ENCODE results near the gene JADE2.
"Not testable (repeated sequence)": the region's sequence is repeated elsewhere in the genome, so short reads cannot be mapped to it uniquely, and the experiment has no call there.

JADE2 gene

GRCh38 chr5:134594797-134595457, 69.5 kb downstream of the JADE2 start:
- Histone ChIP-seq H4K20me1 (ENCODE audit: insufficient read depth) (no peaks in the 10 kb centered on the region), H3K4me1 (ENCODE audit: low read depth, poor library complexity, severe bottlenecking) (peaks cover 70% of the 10 kb centered on the region), H3K9ac (peak overlapping the region; percentile 48; the same call in 1 of the 2 replicates), H3K4me3 (IDR thresholded peaks at IDR 0.05; ENCODE audit: insufficient read depth, low read depth, low read length) (no peak overlapping the region), H3K27ac (peak overlapping the region; percentile 91), H2AFZ (ENCODE audit: low read depth) (peak overlapping the region; percentile 68), H3K79me2 (ENCODE audit: insufficient read depth, low read depth) (no peaks in the 10 kb centered on the region), H3K4me2 (peak overlapping the region; percentile 97), H3K36me3 (ENCODE audit: insufficient read depth) (no peaks in the 10 kb centered on the region), H3K27me3 (ENCODE audit: insufficient read depth, low read depth) (no peaks in the 10 kb centered on the region)
- no peak for TF ChIP-seq CTCF (conservative IDR thresholded peaks at IDR 0.05; ENCODE audit: low read depth, low read length)

- Histone ChIP-seq H3K4me1 (ENCODE audit: low read depth, poor library complexity, severe bottlenecking) (peaks cover 70% of the 10 kb centered on the region), H3K27ac (peak overlapping the region; percentile 91), H2AFZ (ENCODE audit: low read depth) (peak overlapping the region; percentile 68), H3K4me2 (peak overlapping the region; percentile 97), H3K36me3 (ENCODE audit: insufficient read depth) (no peaks in the 10 kb centered on the region), H3K27me3 (ENCODE audit: insufficient read depth, low read depth) (no peaks in the 10 kb centered on the region), H3K4me3 (IDR thresholded peaks at IDR 0.05; ENCODE audit: insufficient read depth, low read depth, low read length) (no peak overlapping the region), H3K9ac (peak overlapping the region; percentile 48; the same call in 1 of the 2 replicates), H3K79me2 (ENCODE audit: insufficient read depth, low read depth) (no peaks in the 10 kb centered on the region), H4K20me1 (ENCODE audit: insufficient read depth) (no peaks in the 10 kb centered on the region)
- no peak for TF ChIP-seq CTCF (conservative IDR thresholded peaks at IDR 0.05; ENCODE audit: low read depth, low read length)
These were observed 70.0 kb downstream of the JADE2 start for GRCh38 chr5:134595458-134595838.

- not testable (repeated sequence) for H4K20me1 ChIP-seq (ENCODE audit: insufficient read depth); H3K27ac ChIP-seq; H3K27me3 ChIP-seq (ENCODE audit: insufficient read depth, low read depth); H3K4me3 ChIP-seq (IDR thresholded peaks at IDR 0.05; ENCODE audit: insufficient read depth, low read depth, low read length); H3K36me3 ChIP-seq (ENCODE audit: insufficient read depth); H2AFZ ChIP-seq (ENCODE audit: low read depth); H3K4me2 ChIP-seq; H3K9ac ChIP-seq; H3K79me2 ChIP-seq (ENCODE audit: insufficient read depth, low read depth)
- peaks cover 65% of the 10 kb centered on the region for H3K4me1 ChIP-seq (ENCODE audit: low read depth, poor library complexity, severe bottlenecking)
These were observed 74.3 kb downstream of the JADE2 start for GRCh38 chr5:134599820-134600219.

- no peaks in the 10 kb centered on the region for H3K79me2 ChIP-seq (ENCODE audit: insufficient read depth, low read depth)
- no peaks in the 10 kb centered on the region for H3K27me3 ChIP-seq (ENCODE audit: insufficient read depth, low read depth)
- peaks cover 65% of the 10 kb centered on the region for H3K4me1 ChIP-seq (ENCODE audit: low read depth, poor library complexity, severe bottlenecking)
- no peaks in the 10 kb centered on the region for H3K36me3 ChIP-seq (ENCODE audit: insufficient read depth)
- no peak for TF ChIP-seq CTCF (conservative IDR thresholded peaks at IDR 0.05; ENCODE audit: low read depth, low read length)
- no peak overlapping the region for H3K4me3 ChIP-seq (IDR thresholded peaks at IDR 0.05; ENCODE audit: insufficient read depth, low read depth, low read length)
- H4K20me1 ChIP-seq (ENCODE audit: insufficient read depth), result no peaks in the 10 kb centered on the region
- no peak overlapping the region for H3K4me2 ChIP-seq
- H3K9ac ChIP-seq, result no peak overlapping the region
- H3K27ac ChIP-seq, result no peak overlapping the region
- H2AFZ ChIP-seq (ENCODE audit: low read depth), result no peak overlapping the region
These were observed 75.1 kb downstream of the JADE2 start for GRCh38 chr5:134600600-134600999.

GRCh38 chr5:134603059-134603458, 77.6 kb downstream of the JADE2 start:
- H3K27ac ChIP-seq, result no peak overlapping the region

More at GRCh38 chr5:134603059-134603458, 77.6 kb downstream of the JADE2 start:
- no peaks in the 10 kb centered on the region for H4K20me1 ChIP-seq (ENCODE audit: insufficient read depth)
- no peak overlapping the region for H2AFZ ChIP-seq (ENCODE audit: low read depth)
- H3K27me3 ChIP-seq (ENCODE audit: insufficient read depth, low read depth), result no peaks in the 10 kb centered on the region
- H3K79me2 ChIP-seq (ENCODE audit: insufficient read depth, low read depth), result no peaks in the 10 kb centered on the region; the same call in 1 of the 2 replicates
- H3K4me3 ChIP-seq (IDR thresholded peaks at IDR 0.05; ENCODE audit: insufficient read depth, low read depth, low read length), result no peak overlapping the region
- peaks cover 70% of the 10 kb centered on the region for H3K4me1 ChIP-seq (ENCODE audit: low read depth, poor library complexity, severe bottlenecking)
- no peak overlapping the region; the same call in 1 of the 2 replicates for H3K4me2 ChIP-seq
- no peak for TF ChIP-seq CTCF (conservative IDR thresholded peaks at IDR 0.05; ENCODE audit: low read depth, low read length)
- H3K36me3 ChIP-seq (ENCODE audit: insufficient read depth), result no peaks in the 10 kb centered on the region; the same call in 1 of the 2 replicates
- no peak overlapping the region for H3K9ac ChIP-seq

Measured in KMS-11 (cell line).